GM18951 (cell line): ENCODE measurements around the gene RANBP1.

Experiments used
- POLR2A ChIP-seq: IDR thresholded peaks from 4 replicates; pipeline ENCODE4 v1.6.1; 2011; ENCODE audit warnings: mild to moderate bottlenecking; ENCODE audit not compliant: insufficient read length, insufficient read depth; ENCODE audit errors: extremely low read depth
- in situ Hi-C: fragments of 300-500 bp; cut with MboI; formaldehyde crosslinking; loops from one replicate; pipeline ENCODE4 v1.12.0; 2022; ENCODE audit warnings: low sequenced_read_pairs, mixed read lengths, inconsistent platforms; ENCODE audit not compliant: unreplicated experiment

Gene RANBP1

DNA sequence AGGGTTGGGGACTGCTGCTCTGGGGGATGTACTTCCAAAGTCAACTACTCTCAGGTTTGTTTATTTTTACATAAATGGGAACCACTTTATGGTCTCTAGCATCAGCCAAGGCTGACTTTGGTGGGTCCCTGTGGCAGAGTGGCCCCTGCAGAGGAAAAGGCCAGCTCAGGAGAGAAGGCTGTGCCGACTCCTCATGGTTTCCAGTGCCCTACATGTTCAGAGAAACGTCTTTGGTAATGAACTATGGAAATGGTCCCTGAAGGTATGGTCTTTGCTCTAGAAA, 12.7 kb downstream of the RANBP1 start:
- TF ChIP-seq POLR2A: no peak
- in situ Hi-C loops: no loop called here

DNA sequence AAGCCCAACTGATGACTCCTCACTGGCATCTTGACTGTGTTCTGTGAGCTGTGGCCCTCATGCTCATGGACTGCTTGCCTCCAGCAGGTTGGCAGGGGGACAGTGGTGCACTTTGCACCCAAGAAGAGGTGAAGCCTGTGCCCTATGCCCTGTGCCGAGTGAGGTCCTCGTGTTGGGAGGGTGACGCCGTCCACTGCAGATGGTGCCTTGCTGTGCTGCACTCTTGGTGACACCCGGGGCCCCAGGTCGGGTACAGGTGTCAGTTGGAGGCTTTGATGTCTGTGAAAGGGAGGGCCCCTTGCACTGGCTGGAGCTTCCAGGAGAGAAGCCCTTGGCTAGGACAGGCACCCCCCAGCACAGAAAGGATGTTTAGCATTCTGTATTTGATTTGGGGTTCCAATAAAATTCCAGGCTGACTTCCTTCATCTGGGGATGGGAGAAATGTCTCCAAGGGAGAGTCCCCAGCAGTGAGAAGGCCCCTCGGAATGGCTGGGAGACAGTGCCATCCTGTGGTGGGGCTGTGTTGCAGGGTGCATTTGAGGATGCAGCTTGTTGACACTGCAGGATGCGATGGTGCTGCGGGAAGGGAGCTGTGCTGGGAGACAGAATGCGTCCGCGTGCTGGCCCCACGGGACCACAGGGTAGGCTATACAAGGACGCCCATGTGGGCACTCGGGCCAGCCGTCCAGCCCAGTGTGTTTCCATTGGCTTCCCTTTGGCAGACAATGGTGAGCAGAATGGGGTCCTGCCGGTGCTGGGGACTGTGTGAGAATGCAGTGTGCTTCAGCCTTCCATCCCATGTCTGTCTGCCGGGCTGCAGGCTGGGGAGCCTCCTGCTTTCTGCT, 13.2 kb downstream of the RANBP1 start:
- no peak for TF ChIP-seq POLR2A
- in situ Hi-C loops: no loop called here

DNA sequence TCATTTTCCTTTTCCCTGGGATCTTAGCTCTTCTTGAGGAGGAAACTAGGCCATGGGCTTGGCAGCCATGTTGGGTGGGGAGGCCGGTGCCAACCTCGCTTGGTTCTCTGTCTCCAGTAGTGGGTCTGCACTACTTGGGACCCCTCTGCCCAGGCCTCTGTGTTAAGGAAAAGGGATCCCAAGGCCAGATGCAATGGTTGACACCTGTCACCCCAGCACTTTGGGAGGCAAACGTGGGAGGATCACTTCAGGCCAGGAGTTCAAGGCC, 13.8 kb downstream of the RANBP1 start:
- in situ Hi-C loops: no loop called here
- TF ChIP-seq POLR2A: no peak

DNA sequence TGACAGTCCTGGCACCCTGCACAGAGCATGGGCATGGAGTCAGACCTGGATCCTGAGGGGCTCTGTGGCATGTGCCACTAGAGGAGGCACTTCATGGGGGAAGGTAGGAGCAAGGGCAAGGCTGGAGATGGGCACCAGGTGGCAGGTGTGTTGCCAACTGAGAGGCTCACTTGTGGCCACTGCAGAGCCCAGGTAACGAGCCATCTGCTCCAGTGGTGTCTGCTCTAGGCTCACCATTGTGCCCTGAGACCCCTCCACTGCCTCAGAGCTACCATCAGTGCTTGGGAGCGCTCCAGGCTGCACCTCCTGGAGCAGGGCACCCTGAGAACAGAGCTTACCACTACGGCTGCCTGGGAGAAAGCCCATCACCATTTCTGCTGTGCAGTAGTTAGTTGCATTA, 14.4 kb downstream of the RANBP1 start:
- TF ChIP-seq POLR2A: no peak
- in situ Hi-C loops: no loop called here

DNA sequence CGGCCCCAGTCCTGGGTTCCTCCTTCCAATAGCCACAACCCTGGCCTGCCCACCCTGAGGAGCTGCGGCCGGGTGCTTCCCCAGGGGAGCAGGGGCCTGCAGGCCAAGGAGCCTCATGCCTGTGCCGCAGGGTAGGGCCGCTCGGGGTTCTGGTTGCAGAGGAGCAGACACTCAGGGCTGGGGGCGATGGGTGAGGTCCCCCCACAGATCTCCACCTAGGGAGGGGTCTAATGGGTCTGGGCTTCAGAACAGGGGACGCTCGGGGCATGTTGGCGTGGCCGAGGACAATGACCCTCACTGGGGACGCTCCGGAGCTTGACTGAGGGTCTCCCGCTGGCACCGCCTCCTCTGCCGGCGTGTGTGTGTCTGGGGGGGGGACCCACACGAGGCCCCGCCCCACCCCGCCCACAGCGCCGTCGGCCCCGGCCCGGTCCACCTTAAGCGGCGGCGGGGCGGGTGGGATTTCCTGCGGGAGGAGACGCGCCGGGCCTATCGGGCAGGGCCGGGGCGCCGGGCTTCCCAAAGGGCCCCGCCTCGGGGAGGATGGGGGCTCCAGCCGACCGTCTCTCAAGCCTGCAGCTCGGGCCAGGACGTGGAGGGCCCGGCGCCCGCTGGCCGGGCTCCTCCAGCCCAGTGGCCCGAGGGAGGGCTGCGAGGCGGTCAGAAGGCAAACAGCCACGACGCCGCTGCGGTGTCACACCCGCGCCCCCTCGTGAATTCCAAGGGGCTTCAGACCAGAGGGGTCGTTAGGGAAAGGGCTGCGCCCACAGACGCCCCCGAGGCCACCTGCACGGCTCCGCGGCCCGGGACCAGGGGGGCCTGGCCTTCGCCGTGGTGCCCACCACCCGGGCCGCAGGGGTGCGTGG, 15.1 kb downstream of the RANBP1 start:
- TF ChIP-seq POLR2A: peak; percentile 39
- in situ Hi-C loops: no loop called here

DNA sequence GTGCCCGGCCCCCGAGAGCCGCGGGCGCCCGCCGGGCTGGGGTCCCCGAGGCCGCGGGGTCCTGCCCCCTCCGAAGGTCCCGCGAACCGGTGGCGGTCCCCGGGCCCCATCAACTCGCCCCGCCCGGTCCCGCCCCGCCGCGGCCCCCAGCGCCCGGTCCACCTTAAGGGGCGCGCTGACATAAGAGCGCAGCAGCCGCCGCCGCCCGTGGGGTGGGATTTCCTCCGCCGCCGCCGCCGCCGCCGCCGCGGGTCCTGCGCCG, 15.6 kb downstream of the RANBP1 start, which contains the start of gene ZDHHC8:
Gene ZDHHC8 (plus strand): TSS at position 208 of the 262 bp plus-strand sequence. CDS start 144 bp downstream, outside the sequence.
- no peak for TF ChIP-seq POLR2A

DNA sequence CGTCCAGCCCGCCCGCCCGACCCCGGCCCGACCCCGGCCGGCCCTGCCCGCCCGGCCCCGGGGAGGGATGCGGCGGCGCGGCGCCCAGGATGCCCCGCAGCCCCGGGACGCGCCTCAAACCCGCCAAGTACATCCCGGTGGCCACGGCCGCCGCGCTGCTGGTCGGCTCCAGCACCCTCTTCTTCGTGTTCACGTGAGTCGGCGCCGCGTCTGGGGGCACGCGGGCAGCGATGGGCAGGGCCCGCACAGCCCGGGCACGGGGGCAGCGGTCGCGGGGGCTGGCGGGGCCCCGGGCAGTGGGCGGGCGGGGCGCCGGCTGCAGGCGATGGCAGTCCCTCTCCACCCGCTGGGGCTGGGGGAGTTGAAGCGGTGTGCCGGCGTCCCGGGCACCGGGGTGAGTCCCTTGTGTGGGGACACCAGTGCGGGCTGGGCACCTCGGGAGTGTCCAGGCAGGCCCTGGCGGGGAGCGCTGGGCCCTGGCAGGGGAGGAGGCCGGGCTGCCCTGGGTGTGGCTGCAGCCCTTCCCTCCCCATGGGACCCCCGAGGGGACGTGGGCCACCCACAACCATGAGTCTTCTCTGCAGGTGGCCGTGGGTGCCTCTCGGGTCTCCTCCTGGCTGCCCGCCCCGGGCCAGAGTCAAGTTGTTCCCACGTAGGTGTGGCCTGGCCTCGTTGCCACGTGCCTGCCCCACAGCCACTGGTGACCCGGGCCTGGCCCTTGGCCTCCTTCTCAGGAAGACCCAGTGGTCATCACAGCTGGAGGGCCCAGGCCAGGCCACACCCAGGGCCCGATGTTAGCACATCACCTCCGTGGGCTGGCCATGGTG, 16.2 kb downstream of the RANBP1 start:
- in situ Hi-C loops: no loop called here
- no peak for TF ChIP-seq POLR2A

More for the DNA sequence above, 15.6 kb downstream of the RANBP1 start, which contains the start of gene ZDHHC8:
- in situ Hi-C loops: no loop called here

DNA sequence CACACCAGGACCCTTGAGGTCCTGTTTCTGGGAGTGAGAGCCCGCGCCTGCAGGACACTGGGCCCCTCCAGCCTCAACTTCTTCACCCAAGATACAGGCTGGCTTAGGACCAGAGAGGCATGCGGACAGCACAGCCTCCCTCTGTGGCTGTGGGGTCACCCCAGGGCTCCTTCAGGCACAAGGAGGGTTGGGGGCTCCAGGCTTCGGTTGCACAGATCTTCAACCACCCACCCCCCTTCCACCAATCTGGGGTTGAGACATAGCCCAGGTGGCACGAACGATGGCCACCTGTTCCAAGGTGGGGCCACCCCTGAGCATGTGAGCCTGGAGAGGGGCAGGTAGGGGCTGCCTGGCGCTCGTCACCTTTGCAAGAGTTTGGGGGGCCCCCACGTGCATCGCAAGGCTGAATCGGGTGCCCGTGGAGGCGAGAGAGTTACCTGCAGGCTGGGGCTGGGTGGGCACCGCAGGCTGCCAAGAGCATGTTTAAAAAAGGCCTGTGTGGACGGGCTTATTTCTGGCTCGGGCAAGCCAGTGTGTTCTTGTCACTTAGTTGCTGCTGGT, 16.9 kb downstream of the RANBP1 start:
- no peak for TF ChIP-seq POLR2A
- in situ Hi-C loops: no loop called here

DNA sequence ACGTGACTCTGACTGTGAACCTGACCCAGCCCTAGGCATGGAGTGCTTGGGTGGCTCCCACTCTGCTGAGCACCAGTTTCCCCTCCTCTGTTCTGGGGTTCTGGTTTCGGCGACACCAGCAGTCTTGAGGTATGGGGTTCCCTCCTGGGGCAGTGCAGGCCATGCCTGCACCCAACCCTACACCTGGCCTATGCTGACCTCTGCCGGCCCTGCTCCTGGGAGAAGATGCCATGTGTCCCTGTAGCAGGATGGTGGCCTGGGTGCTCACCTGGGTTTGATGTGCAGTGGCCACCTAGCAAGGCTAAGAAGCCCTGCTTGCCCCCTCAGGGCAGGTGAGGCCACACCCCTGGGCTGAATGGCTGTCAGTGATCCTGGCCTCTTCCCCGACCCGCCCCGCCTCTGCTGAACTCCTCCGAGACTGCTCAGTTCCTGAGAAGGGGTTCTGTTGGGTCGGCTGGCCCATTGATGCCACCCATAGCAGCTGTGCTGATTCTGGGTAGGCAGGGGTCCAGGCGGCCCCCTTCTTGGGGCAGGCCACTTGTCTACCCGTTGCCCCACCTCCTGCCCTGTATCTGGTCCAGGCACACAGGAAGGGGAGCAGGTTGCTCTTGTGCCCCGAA, 18.1 kb downstream of the RANBP1 start:
- in situ Hi-C loops: no loop called here

DNA sequence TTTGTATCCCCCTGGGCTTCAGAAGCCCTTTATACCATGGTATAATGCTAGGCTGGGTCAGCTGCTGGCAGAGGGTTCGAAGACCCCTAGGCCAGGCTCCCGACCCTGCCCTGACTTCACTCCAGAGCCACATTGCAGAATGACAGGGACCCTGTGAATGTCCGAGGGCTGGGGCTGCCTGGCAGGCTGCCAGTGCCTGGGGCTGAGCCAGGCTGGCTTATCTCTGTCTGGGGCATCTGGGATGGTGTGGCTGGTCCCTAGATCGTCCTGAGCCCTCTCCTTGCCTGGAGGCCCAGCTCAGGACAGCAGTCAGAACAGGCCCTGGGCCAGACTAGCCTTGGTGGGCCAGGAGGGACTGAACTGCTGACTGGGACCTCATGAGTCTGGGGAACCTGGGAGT, 19.4 kb downstream of the RANBP1 start:
- no peak for TF ChIP-seq POLR2A
- in situ Hi-C loops: no loop called here

More for the DNA sequence above, 18.1 kb downstream of the RANBP1 start:
- TF ChIP-seq POLR2A: no peak

DNA sequence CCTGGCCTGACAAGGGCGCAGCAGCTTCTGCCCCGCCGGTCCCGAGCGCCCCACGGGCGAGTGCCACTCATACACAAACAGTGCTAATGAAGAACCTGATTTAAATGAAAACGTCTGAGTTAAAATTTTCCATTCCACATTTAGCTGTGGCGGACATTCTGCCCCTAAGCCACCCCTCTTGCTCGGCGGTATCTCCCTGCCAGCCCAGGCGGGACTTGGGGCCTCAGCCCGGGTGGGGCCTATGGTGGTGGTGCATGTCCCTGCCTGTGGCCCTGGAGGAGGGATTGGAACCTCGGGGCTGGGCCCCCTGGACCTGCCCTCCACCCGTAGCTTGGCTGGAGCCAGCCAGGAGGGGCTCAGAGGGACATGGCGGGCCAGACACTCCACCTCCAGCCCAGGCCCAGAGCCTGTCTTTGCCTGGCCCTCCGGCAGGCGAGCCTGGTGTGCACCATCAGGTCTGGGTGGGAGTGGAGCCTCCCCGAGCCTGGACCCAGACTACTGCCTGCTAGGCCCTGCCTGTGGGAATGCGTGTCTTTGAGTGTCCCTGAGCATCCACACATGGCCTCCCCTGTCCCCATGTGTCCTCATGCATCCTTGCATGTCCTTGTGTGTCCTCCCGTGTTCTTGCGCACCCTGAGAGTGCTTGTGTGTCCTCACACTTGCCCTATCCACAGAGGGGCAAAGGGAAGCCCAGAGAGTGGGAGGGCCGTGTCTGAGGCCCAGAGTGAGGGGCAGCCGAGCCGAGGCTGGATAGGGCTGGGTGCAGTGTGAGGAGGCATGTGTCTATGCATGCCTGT, 20.1 kb downstream of the RANBP1 start:
- TF ChIP-seq POLR2A: no peak
- in situ Hi-C loops: no loop called here

DNA sequence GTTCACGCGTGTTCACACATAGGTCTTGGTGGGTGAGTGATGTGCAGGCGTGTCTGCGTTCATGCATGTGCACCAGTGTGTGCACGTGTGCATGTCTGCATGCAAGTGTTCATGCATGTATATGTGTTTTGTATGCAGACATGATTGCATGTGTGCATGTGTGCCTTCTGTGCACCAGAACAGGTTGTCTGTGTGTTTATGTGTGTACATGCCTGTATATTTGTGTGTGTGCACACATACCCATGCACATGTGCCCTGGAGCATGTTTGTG, 20.6 kb downstream of the RANBP1 start:
- in situ Hi-C loops: no loop called here
- no peak for TF ChIP-seq POLR2A
